H1 (cell line): ENCODE measurements around the gene FAM76A. TPM values are rescaled to one million over a fixed set of nuclear protein-coding genes. Genes with fewer than 3 reads are reported as not detected.
"Not testable (repeated sequence)": the region's sequence is repeated elsewhere in the genome, so short reads cannot be mapped to it uniquely, and the experiment has no call there.

Source experiments
- CTCF ChIA-PET: fragments of 300-600 bp; sonication (Branson Sonifier 250); formaldehyde crosslinking; loops from one replicate; lab custom pipeline; 2021; ENCODE audit not compliant: partially characterized antibody; lab: Charles Lee
- POLR2A ChIA-PET: fragments of 300-600 bp; sonication (Branson Sonifier 250); formaldehyde crosslinking; loops from one replicate; lab custom pipeline; 2021; ENCODE audit warnings: inconsistent platforms; ENCODE audit not compliant: partially characterized antibody; lab: Charles Lee
- DNase-seq, 2 experiments: peaks; one replicate each; pipeline versions ENCODE4 v3.0.0 to v3.0.0-alpha.2; 2010 to 2022; ENCODE audit warnings: low spot score in 2 of 2, low read depth in 1 of 2, mixed read lengths in 1 of 2
- FAIRE-seq: peaks from 2 replicates; lab custom pipeline; 2011; peaks lifted over from hg19 to GRCh38; lab: Jason Lieb, UNC
- H2AFZ ChIP-seq: 2 replicates; pipeline ENCODE4 v1.8.1; 2012; ENCODE audit warnings: low read length, inconsistent platforms
- H2AK5ac ChIP-seq: 2 replicates; pipeline ENCODE4 v1.6.1; 2013; ENCODE audit warnings: low read depth, low read length
- H2BK120ac ChIP-seq: replicated peaks from 2 replicates; pipeline ENCODE3; 2013; ENCODE audit warnings: low read depth, low read length, inconsistent platforms
- H2BK12ac ChIP-seq: 2 replicates; pipeline ENCODE4 v1.6.1; 2013; ENCODE audit warnings: low read depth, low read length
- H2BK15ac ChIP-seq: 2 replicates; pipeline ENCODE4 v1.6.1; 2013; ENCODE audit warnings: low read length
- H2BK20ac ChIP-seq: 2 replicates; pipeline ENCODE4 v1.6.1; 2013; ENCODE audit warnings: low read length
- H2BK5ac ChIP-seq: 2 replicates; pipeline ENCODE4 v1.6.1; 2013; ENCODE audit warnings: low read depth, low read length
- H3K14ac ChIP-seq: 2 replicates; pipeline ENCODE4 v1.6.1; 2013; ENCODE audit warnings: inconsistent platforms; ENCODE audit not compliant: insufficient read length
- H3K18ac ChIP-seq: 2 replicates; pipeline ENCODE4 v1.6.1; 2013; ENCODE audit warnings: low read length; ENCODE audit errors: extremely low read depth
- H3K23ac ChIP-seq: 2 replicates; pipeline ENCODE4 v1.6.1; 2013; ENCODE audit warnings: inconsistent platforms; ENCODE audit not compliant: insufficient read length
- H3K23me2 ChIP-seq: 2 replicates; pipeline ENCODE4 v1.6.1; 2013; ENCODE audit warnings: low read depth, low read length
- H3K27ac ChIP-seq: 2 replicates; pipeline ENCODE4 v1.6.1; 2011; ENCODE audit warnings: low read depth, low read length, inconsistent platforms
- H3K27me3 ChIP-seq, 4 experiments: replicated peaks in 1 of 4; 1 replicate in 1 of 4; 2 replicates in 3 of 4; pipeline versions ENCODE4 v1.6.1 to v1.8.1; 2011 to 2013; ENCODE audit warnings: low read length in 3 of 4, mild to moderate bottlenecking in 3 of 4, inconsistent platforms in 2 of 4, mixed read lengths in 2 of 4, moderate library complexity in 1 of 4; ENCODE audit not compliant: control insufficient read depth in 3 of 4, insufficient read depth in 3 of 4; ENCODE audit errors: extremely low read depth in 1 of 4
- H3K36me3 ChIP-seq, 4 experiments: 2 replicates each; pipeline versions ENCODE4 v1.6.1 to v1.8.1; 2011 to 2013; ENCODE audit warnings: mild to moderate bottlenecking in 4 of 4, low read length in 3 of 4, moderate library complexity in 2 of 4, control low read depth in 1 of 4, inconsistent platforms in 1 of 4; ENCODE audit not compliant: insufficient read depth in 4 of 4, control insufficient read depth in 2 of 4
- H3K4ac ChIP-seq: replicated peaks from 2 replicates; pipeline ENCODE3; 2013; ENCODE audit warnings: low read length, low read depth, mixed read lengths, inconsistent platforms; ENCODE audit not compliant: insufficient read length
- H3K4me1 ChIP-seq, 4 experiments: replicated peaks in 1 of 4; 1 replicate in 1 of 4; 2 replicates in 3 of 4; pipeline versions ENCODE4 v1.6.1 to v1.8.1; 2011 to 2013; ENCODE audit warnings: low read length in 3 of 4, inconsistent platforms in 2 of 4, mixed read lengths in 1 of 4; ENCODE audit not compliant: insufficient read depth in 4 of 4, control insufficient read depth in 3 of 4
- H3K4me2 ChIP-seq, 2 experiments: 2 replicates each; pipeline versions ENCODE4 v1.6.1 to v1.8.1; 2011 to 2013; ENCODE audit warnings: low read depth in 2 of 2, low read length in 2 of 2, control low read depth in 1 of 2, inconsistent platforms in 1 of 2, mild to moderate bottlenecking in 1 of 2; ENCODE audit not compliant: insufficient read depth in 1 of 2
- H3K4me3 ChIP-seq, 4 experiments: fragments of 200-600, 300-600 bp in 1 of 4; sonication (generic), shearing (Covaris generic), sonication (Bioruptor Twin) in 1 of 4; 2 replicates each; pipeline versions ENCODE4 v1.5.1 to v1.8.1; 2011 to 2016; ENCODE audit warnings: low read length in 4 of 4, low read depth in 3 of 4, control low read depth in 2 of 4, inconsistent platforms in 2 of 4, mild to moderate bottlenecking in 2 of 4, mixed read lengths in 1 of 4, moderate library complexity in 1 of 4; ENCODE audit not compliant: insufficient read depth in 2 of 4; ENCODE audit errors: extremely low read depth in 1 of 4
- H3K56ac ChIP-seq: replicated peaks from 2 replicates; pipeline ENCODE3; 2013; ENCODE audit warnings: low read depth, mild to moderate bottlenecking, mixed read lengths, low read length, inconsistent platforms; ENCODE audit not compliant: insufficient read length
- H3K79me1 ChIP-seq: 2 replicates; pipeline ENCODE4 v1.6.1; 2013; ENCODE audit warnings: low read depth, low read length, control low read depth
- H3K79me2 ChIP-seq, 2 experiments: 2 replicates each; pipeline versions ENCODE4 v1.6.1 to v1.8.1; 2012 to 2013; ENCODE audit warnings: low read length in 2 of 2, mild to moderate bottlenecking in 2 of 2, inconsistent platforms in 1 of 2; ENCODE audit not compliant: insufficient read depth in 2 of 2, control insufficient read depth in 1 of 2
- H3K9ac ChIP-seq, 4 experiments: replicated peaks in 1 of 4; 1 replicate in 1 of 4; 2 replicates in 3 of 4; pipeline versions ENCODE4 v1.6.1 to v1.8.1; 2011 to 2013; ENCODE audit warnings: low read depth in 3 of 4, low read length in 3 of 4, control low read depth in 2 of 4, mild to moderate bottlenecking in 2 of 4, moderate library complexity in 2 of 4, inconsistent platforms in 1 of 4; ENCODE audit errors: extremely low read depth in 1 of 4
- H3K9me3 ChIP-seq, 2 experiments: 2 replicates each; pipeline versions ENCODE4 v1.6.1 to v1.8.1; 2012 to 2013; ENCODE audit warnings: mild to moderate bottlenecking in 2 of 2, moderate library complexity in 2 of 2, control low read depth in 1 of 2, inconsistent platforms in 1 of 2, low read depth in 1 of 2, low read length in 1 of 2, mixed read lengths in 1 of 2; ENCODE audit not compliant: insufficient read depth in 2 of 2
- H4K20me1 ChIP-seq, 2 experiments: replicated peaks in 1 of 2; 2 replicates each; pipeline versions ENCODE3 to v1.8.1; 2011 to 2013; ENCODE audit warnings: inconsistent platforms in 2 of 2, low read length in 2 of 2, mild to moderate bottlenecking in 1 of 2; ENCODE audit not compliant: insufficient read depth in 2 of 2, control insufficient read depth in 1 of 2
- H4K5ac ChIP-seq: 2 replicates; pipeline ENCODE4 v1.6.1; 2013; ENCODE audit warnings: low read length, low read depth, mixed read lengths, inconsistent platforms; ENCODE audit not compliant: insufficient read length
- H4K8ac ChIP-seq: 2 replicates; pipeline ENCODE4 v1.8.0; 2013; ENCODE audit warnings: mild to moderate bottlenecking, moderate library complexity, low read length, inconsistent platforms; ENCODE audit not compliant: insufficient read depth; ENCODE audit errors: extremely low read depth
- H4K91ac ChIP-seq: replicated peaks from 2 replicates; pipeline ENCODE3; 2013; ENCODE audit warnings: low read length, mixed read lengths, inconsistent platforms; ENCODE audit not compliant: insufficient read length
- WGBS, 2 experiments: shearing (Covaris generic) in 1 of 2; methylation state at CpG; one replicate each; pipeline versions ENCODE4 v1.1.6 to v1.1.7; 2013 to 2015; ENCODE audit warnings: low lambda C conversion rate in 2 of 2, mixed read lengths in 2 of 2, inconsistent platforms in 1 of 2, low coverage in 1 of 2, missing lambda C conversion rate in 1 of 2; ENCODE audit not compliant: insufficient replicate concordance in 2 of 2, insufficient coverage in 1 of 2, insufficient read length in 1 of 2; ENCODE audit errors: extremely low coverage in 1 of 2, missing lambda C conversion rate in 1 of 2; 5-methylcytosine and 5-hydroxymethylcytosine counted together
- polyA plus RNA-seq, 7 experiments: library from polyadenylated mRNA; depleted of rRNA in 3 of 7; stranded (reverse) in 5 of 7; unstranded in 2 of 7; fragments of >200 nt in 5 of 7; fragments of 200-250 nt in 2 of 7; gene quantifications; 1 replicate in 5 of 7; 2 replicates in 1 of 7; 4 replicates in 1 of 7; pipeline versions ENCODE4 v1.2.1 to v1.2.3, GENCODE V29; 2011 to 2013; ENCODE audit warnings: missing spikeins in 2 of 7, mixed read lengths in 2 of 7
- total RNA-seq: library from RNA; stranded (reverse); fragmentation: NEBNext Ultra II Directional; extraction: Animal tissue kit (Norgen Biotek cat#: 25700); gene quantifications from 2 replicates; pipeline ENCODE4 v1.2.1, GENCODE V29; 2021

Gene FAM76A
- total and polyA plus RNA-seq, 2 of the 8 experiments (the other 6 are each of a cell fraction or from before 2014, with no cell fraction given): 3.4 to 16.2 TPM

GRCh38 chr1:27680225-27680791 lies 45.5 kb upstream of the FAM76A start:
- H3K27me3 ChIP-seq, H3K14ac ChIP-seq, POLR2A ChIA-PET, H3K4me3 ChIP-seq, H4K5ac ChIP-seq, H3K36me3 ChIP-seq, H3K4ac ChIP-seq, H2BK20ac ChIP-seq, DNase-seq, H4K8ac ChIP-seq, H2AK5ac ChIP-seq, H3K4me2 ChIP-seq, H3K23ac ChIP-seq, H4K91ac ChIP-seq, H2AFZ ChIP-seq, H2BK12ac ChIP-seq, FAIRE-seq, H2BK5ac ChIP-seq, H3K79me2 ChIP-seq, H4K20me1 ChIP-seq, H3K56ac ChIP-seq, H3K4me1 ChIP-seq, H3K79me1 ChIP-seq, H2BK120ac ChIP-seq, H3K23me2 ChIP-seq, H2BK15ac ChIP-seq, H3K27ac ChIP-seq, H3K18ac ChIP-seq, H3K9ac ChIP-seq: not testable (repeated sequence)
- CTCF ChIA-PET: interaction anchor here (0.6 to 1.4 kb wide), 5 partner anchors 11 to 251 kb away, joined by 3 to 4 read pairs (median 3); no protein-coding TSS in a partner anchor
- WGBS, 2 experiments: 100% methylated on average over 2 of the region's 2 CpGs; no CpG with 5 or more reads in 1 of the 2 experiments
- peaks cover 19 to 21% of the 10 kb centered on the region in 2 experiments for H3K9me3 ChIP-seq

- H2BK20ac ChIP-seq, H2AFZ ChIP-seq, H3K36me3 ChIP-seq, H3K23me2 ChIP-seq, H3K4me1 ChIP-seq, H2BK120ac ChIP-seq, H2BK15ac ChIP-seq, H3K27ac ChIP-seq, H4K8ac ChIP-seq, H4K5ac ChIP-seq, DNase-seq, H3K4me2 ChIP-seq, H3K9ac ChIP-seq, H2AK5ac ChIP-seq, H3K4me3 ChIP-seq, H3K79me1 ChIP-seq, CTCF ChIA-PET, H2BK5ac ChIP-seq, POLR2A ChIA-PET, H4K20me1 ChIP-seq, H2BK12ac ChIP-seq, H3K79me2 ChIP-seq, H3K18ac ChIP-seq, H3K23ac ChIP-seq, H3K14ac ChIP-seq, H3K27me3 ChIP-seq, FAIRE-seq, H4K91ac ChIP-seq, H3K4ac ChIP-seq, H3K56ac ChIP-seq: not testable (repeated sequence)
- peaks cover 19 to 21% of the 10 kb centered on the region in 2 experiments for H3K9me3 ChIP-seq
- WGBS, 2 experiments: 92% methylated on average over 4 of the region's 4 CpGs; no CpG with 5 or more reads in 1 of the 2 experiments
These were observed 44.2 kb upstream of the FAM76A start for GRCh38 chr1:27681580-27681979.
